Fibroblast of skin of left biceps (primary cell): Measurements from ENCODE around the gene ILRUN.
"Not testable (repeated sequence)": the region's sequence is repeated elsewhere in the genome, so short reads cannot be mapped to it uniquely, and the experiment has no call there.

Source experiments
- DNase-seq, 2 experiments: peaks; one replicate each; pipeline ENCODE4 v3.0.0-alpha.2; 2013; ENCODE audit warnings: low read depth in 2 of 2

Gene ILRUN

GRCh38 chr6:34696739-34697543 is at the start of gene ILRUN:
TSS of gene ILRUN (minus strand) at chr6:34696767. CDS start at chr6:34696603, 164 bp downstream.
- peak; percentile 86 to 89 for DNase-seq

GRCh38 chr6:34745277-34746103 is 48.9 kb upstream of the ILRUN start:
- DNase-seq: no peak

DNA sequence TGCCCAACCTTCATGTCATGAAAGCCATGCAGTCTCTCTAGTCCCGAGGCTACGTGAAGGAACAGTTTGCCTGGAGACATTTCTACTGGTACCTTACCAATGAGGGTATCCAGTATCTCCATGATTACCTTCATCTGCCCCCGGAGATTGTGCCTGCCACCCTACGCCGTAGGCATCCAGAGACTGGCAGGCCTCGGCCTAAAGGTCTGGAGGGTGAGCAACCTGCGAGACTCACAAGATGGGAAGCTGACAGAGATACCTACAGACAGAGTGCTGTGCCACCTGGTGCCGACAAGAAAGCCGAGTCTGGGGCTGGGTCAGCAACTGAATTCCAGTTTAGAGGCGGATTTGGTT is 47.7 kb upstream of the ILRUN start:
- DNase-seq: not testable (repeated sequence)

DNA sequence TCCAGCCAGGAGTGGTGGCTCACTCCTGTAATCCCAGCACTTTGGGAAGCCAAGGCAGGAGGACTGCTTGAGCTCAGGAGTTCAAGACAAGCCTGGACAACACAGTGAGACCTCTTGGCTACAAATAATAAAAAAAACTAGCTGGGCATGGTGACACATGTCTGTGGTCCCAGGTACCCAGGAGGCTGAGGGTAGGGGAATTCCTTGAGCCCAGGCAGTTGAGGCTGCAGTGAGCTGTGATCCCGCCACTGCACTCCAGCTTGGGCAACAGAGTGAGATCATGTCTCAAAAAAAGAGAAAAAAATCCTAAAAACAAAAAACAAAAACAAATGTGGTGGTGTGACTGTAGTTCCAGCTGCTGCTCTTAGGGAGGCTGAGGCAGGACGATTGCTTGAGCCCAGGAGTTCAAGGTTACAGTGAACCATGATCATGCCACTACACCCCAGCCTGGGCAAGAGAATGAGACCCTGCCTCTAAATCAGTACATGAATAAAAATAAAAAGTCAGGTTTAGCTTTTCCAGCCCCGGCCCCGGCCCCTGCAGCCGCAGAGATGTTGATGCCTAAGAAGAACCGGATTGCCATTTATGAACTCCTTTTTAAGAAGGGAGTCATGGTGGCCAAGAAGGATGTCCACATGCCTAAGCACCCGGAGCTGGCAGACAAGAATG is 47.2 kb upstream of the ILRUN start:
- no peak for DNase-seq

DNA sequence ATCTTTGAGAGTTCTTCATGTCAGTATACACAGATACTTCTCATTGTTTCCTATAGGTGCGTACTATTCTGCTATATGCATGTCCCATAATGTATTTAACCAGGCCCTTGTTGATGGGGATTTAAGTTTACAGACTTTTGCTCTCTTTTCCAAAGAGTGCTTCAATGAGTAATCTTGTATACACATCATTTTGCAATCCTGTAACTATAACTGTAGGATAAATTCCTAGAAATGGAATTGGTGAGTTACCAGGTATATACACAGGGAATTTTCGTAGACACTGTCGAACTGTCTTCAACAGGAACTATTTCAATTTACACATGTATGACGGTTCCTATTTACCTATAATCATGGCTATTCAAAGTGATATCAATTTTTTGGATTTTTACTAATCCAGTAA is 45.5 kb upstream of the ILRUN start:
- DNase-seq: no peak

- no peak for DNase-seq
Observed at GRCh38 chr6:34736823-34737222, 40.3 kb upstream of the ILRUN start.

GRCh38 chr6:34731393-34732060 is 35.0 kb upstream of the ILRUN start:
- DNase-seq: no peak

DNA sequence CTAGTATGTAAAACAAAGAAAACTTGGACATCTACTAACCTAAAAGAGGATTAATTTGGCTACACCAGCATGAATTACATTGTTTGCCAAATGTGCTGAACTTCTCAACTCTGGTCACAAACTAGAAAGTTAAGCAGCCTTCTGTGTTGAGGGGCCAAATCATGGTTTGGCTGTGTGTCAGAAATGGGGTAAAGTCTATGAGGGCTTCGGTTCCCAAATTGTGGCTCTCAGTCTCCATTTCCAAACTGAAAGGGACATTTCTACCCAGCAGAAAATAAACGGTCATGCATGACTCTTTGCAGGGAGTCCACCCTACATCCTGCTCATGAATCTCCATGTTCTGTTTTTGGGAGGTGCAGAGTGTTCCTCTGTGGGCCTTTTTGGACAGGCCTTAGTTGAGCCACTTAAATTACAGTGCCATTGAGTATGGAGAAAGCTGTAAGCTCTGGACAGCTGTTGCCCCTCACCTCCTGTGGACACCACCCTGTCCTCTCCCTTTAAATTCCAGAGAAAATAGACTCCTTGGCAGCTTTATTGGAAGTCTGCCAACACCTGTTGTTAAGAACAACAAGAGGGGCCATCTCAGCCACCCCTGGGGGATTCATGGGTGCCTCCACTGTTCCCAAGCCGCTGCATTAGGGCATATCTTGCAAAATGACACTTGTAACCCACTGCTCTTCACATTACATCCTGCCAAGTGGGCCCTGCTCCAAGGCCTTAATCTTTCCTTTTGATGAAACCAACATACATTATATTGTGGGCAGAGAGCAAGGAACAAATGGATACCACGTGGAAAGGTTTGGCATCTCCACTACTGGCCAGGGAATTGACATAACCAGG is 33.3 kb upstream of the ILRUN start:
- no peak for DNase-seq

- DNase-seq: no peak
Observed at GRCh38 chr6:34726055-34726454, 29.5 kb upstream of the ILRUN start.

DNA sequence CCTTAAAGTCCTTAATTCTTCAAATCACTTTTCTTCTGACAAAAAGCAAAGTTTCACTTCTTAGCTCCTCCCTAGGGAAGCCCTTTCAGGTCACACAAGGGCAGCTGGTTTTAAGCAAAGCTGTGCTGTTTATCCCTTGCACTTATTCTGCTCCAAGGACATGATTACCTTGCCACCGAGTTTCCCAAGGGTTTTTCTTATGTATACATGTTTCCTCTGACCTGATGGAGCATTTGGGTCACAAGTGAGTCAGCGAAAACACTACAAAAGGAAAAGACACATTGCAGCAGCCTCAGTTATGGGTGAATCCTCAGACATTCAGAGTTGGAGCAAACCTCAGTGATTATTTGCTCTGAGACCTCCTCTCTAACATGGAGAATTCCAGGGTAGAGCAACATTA is 26.6 kb upstream of the ILRUN start:
- DNase-seq: no peak

- DNase-seq: no peak
Observed at GRCh38 chr6:34722451-34722850, 25.9 kb upstream of the ILRUN start.

GRCh38 chr6:34720160-34720559 is 23.6 kb upstream of the ILRUN start:
- not testable (repeated sequence) for DNase-seq

DNA sequence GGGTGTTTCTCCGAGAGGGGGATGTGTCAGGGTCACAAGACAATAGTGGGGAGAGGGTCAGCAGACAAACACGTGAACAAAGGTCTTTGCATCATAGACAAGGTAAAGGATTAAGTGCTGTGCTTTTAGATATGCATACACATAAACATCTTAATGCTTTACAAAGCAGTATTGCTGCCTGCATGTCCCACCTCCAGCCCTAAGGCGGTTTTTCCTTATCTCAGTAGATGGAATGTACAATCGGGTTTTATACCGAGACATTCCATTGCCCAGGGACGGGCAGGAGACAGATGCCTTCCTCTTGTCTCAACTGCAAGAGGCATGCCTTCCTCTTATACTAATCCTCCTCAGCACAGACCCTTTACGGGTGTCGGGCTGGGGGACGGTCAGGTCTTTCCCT is 23.1 kb upstream of the ILRUN start:
- DNase-seq: not testable (repeated sequence)

DNA sequence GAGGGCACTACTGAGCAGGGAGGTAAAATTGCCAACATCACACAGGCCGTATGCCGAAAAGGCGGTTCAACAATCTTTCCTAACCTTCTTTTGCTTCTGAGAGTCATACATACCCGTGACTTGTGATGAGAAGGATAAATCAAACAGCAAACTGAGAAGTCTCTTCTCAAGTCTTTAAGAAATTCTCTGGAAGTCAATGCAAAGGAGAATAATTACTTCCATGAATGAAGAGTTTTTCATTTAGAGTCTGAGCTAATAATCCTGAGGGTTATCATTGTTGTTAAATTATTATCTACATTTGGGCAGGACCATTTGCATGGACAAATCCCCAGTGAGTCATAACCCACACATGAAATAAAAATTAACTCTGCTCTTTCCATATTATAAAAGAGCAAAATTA is 22.4 kb upstream of the ILRUN start:
- DNase-seq: no peak

- no peak for DNase-seq
Observed at GRCh38 chr6:34717466-34717865, 20.9 kb upstream of the ILRUN start.

- DNase-seq: no peak
Observed at GRCh38 chr6:34714663-34715062, 18.1 kb upstream of the ILRUN start.

DNA sequence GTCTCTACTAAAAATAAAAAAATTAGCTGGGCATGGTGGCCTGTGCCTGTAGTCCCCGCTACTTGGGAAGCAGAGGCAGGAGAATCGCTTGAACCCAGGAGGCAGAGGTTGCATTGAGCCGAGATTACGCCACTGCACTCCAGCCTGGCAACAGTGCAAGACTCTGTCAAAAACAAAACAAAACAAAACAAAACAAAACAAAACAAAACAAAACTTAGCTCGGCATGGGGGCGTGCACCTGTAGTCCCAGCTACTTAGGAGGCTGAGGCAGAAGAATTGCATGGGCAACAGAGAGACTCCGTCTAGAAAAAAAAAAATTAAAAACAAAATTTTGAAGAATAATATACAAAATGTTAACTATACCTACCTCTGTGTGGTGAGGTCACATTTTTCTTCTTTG is 16.3 kb upstream of the ILRUN start:
- not testable (repeated sequence) for DNase-seq

DNA sequence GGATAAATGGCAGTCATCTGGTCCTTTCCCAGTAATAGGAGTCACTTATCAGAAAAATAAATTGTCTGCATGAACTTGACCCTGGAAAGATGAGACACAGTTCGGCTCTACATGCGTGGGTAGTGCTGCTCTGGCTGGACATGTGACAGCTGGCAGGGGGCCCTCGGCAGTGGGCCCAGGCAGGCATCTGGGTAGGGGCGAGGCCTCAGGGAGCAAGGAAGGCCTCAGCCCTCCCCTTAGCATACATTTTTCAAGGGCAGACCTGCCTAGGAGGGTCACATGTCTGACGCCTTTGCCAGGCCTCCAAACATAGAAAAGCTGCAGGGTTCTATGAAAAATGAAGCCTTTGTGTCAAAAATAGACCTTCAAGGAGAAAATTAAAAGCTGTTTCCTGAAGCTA is 12.8 kb upstream of the ILRUN start:
- no peak for DNase-seq

GRCh38 chr6:34705241-34705640 is 8.7 kb upstream of the ILRUN start:
- DNase-seq: no peak

- DNase-seq: no peak
Observed at GRCh38 chr6:34701199-34701598, 4.6 kb upstream of the ILRUN start.
